ENCODE results near the gene C4A.
A peak's percentile ranks its signal among the peaks of the same experiment; 100 is the strongest.

C4A gene

DNA sequence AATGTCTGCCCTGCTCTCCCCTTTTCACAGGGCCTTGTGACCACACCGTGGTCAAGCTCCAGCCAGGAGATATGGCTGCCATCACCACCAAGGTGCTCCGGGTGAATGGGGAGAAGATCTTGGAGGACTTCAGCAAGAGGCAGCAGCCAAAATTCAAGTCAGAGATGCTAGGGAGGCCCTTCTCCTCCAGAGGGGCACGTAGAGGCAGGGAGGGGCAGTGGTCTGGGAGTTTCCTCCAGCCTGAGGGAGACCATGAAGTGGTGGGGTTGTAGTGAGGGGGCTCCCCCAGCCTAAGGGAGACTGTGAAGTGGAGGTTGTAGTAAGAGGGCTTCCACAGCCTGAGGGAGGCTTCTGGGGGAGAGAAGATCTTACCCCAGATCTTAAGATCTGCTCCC, 13.9 kb upstream of the C4A start:
- TF ChIP-seq, protein P1, sequence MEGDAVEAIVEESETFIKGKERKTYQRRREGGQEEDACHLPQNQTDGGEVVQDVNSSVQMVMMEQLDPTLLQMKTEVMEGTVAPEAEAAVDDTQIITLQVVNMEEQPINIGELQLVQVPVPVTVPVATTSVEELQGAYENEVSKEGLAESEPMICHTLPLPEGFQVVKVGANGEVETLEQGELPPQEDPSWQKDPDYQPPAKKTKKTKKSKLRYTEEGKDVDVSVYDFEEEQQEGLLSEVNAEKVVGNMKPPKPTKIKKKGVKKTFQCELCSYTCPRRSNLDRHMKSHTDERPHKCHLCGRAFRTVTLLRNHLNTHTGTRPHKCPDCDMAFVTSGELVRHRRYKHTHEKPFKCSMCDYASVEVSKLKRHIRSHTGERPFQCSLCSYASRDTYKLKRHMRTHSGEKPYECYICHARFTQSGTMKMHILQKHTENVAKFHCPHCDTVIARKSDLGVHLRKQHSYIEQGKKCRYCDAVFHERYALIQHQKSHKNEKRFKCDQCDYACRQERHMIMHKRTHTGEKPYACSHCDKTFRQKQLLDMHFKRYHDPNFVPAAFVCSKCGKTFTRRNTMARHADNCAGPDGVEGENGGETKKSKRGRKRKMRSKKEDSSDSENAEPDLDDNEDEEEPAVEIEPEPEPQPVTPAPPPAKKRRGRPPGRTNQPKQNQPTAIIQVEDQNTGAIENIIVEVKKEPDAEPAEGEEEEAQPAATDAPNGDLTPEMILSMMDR (conservative IDR thresholded peaks at IDR 0.05; ENCODE audit: control insufficient read depth, insufficient read depth, low read depth, low read length), result no peak
- no peak overlapping the region for H3K4me3 ChIP-seq (ENCODE audit: control insufficient read depth, low read depth, low read length)
- DNase-seq (ENCODE audit: low read depth), result no peak

DNA sequence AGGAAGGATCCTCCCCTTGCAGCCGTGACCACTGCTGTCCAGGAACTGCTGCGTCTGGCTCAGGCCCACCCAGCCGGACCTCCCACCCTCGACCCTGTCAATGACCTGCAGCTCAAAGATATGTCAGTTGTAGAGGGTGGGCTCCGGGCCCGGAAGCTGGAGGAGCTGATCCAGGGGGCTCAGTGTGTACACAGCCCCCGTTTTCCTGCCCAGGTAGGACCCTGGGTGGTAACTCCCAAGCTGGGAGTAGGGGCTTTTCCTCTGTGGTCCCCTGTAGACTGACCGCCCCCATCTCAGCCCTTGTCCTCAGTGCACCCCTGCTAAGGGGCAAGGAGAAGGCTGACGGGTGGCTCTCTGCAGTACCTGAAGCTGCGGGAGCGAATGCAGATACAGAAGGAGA, 13.5 kb upstream of the C4A start:
- DNase-seq (ENCODE audit: low read depth), result no peak
- no peak overlapping the region for H3K4me3 ChIP-seq (ENCODE audit: control insufficient read depth, low read depth, low read length)
- TF ChIP-seq, protein P1 (conservative IDR thresholded peaks at IDR 0.05; ENCODE audit: control insufficient read depth, insufficient read depth, low read depth, low read length), result no peak

DNA sequence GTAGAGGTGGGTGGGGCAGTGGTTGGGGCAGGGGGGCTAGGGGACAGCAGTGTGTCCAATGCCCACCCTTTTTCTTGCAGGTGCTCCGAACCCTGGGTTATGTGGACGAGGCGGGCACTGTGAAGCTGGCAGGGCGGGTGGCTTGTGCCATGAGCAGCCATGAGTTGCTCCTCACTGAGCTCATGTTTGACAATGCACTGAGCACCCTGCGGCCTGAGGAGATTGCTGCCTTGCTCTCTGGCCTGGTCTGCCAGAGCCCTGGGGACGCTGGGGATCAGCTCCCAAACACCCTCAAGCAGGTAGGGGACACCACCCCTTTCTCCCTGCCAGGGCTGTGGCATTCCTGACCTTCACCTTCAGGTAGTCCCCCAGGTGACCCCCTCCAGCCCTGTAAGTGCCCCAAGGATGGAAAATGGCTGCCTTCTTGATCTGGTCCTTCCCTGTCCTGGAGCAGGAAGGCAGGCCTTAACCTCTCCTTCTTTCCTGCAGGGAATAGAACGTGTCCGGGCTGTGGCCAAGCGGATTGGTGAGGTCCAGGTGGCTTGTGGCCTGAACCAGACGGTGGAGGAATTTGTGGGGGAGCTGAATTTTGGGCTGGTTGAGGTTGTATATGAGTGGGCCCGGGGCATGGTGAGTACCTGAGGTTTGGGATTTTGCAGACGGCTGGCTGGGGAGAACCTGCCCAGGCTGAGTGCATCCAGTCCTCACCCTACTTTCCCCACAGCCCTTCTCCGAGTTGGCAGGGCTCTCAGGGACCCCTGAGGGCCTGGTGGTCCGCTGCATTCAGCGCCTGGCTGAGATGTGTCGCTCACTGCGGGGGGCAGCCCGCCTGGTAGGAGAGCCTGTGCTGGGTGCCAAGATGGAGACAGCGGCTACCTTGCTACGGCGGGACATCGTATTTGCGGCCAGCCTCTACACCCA, 12.8 kb upstream of the C4A start:
- TF ChIP-seq, protein P1 (conservative IDR thresholded peaks at IDR 0.05; ENCODE audit: control insufficient read depth, insufficient read depth, low read depth, low read length), result no peak
- no peak for DNase-seq (ENCODE audit: low read depth)
- H3K4me3 ChIP-seq (ENCODE audit: control insufficient read depth, low read depth, low read length), result no peak overlapping the region

DNA sequence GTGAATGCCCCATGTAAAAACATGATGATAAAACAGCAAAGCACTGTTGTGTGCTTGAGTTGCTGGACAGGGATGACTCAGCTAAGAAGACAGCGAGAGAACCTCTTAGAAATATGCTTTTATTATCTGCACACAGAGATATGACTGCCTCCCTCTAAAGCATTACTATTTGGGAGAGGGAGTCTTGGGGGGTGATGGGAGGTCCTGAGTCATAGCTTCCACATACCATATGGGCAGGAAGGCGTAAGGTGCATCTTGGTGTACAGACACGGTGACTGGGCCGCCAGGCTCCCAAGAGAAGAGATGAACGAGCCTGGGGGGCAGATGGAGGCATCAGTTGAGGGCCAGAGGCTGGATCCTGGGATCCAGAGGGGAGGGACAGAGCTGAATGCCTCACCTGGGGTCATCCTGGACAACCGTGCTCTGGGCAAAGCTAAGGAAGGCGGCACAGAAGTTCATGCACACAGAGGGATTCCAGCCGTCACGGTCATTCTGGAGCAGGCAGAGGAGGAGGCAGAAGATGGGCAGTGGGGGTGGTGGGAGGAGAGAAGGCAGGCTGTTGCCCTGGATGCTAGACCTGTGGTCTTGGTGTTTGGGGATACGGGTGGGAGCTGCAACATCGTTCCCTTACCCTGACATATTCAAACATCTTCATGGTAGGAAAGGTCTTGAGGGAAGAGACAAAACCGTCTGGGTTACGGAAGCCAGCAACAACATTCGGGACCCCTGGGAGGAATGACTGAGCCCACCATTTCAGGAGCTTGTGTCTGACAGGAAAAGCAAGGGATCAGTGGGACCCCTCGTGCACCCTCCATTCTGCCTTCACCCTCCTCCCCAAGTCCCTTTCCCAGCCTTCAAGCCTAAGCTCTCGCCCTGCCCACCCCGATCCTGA, 11.9 kb upstream of the C4A start:
- TF ChIP-seq, protein P1 (conservative IDR thresholded peaks at IDR 0.05; ENCODE audit: control insufficient read depth, insufficient read depth, low read depth, low read length), result no peak
- peak overlapping the region; percentile 93 for H3K4me3 ChIP-seq (ENCODE audit: control insufficient read depth, low read depth, low read length)
- peak; percentile 43 for DNase-seq (ENCODE audit: low read depth)

DNA sequence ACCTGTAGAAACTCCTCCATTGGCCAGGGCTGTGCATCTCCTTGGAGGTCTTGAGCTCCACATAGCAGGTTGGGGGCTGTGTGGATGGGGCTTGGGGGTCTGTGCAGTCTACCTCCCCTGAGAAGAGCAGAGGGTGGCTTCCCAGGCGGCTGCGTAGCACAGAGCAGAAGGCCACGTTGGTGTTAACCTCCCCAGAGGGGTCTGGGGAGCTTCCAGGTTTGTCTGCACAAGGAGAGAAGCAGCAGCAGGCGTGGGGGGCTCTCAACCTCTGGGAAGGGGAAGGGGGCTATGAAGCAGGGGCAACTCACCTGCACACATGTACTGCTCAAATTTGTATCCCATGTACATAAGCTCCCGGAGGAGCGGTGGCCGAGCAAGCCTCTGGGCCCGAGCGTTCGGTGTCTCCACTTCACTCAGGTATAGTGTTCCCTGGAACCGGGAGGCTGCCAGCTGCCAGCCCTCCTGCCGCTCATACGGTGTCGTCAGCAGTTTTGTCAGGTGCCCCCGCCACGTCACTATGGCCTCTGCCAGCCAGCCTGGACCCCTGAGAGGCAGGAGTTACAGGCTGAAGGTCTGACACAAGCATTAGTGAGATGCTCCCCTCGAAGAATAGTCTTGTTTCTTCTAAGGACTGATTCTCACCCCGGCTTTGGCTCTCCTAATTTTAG, 11.1 kb upstream of the C4A start:
- no peak for DNase-seq (ENCODE audit: low read depth)
- peak overlapping the region; percentile 93 for H3K4me3 ChIP-seq (ENCODE audit: control insufficient read depth, low read depth, low read length)
- TF ChIP-seq, protein P1 (conservative IDR thresholded peaks at IDR 0.05; ENCODE audit: control insufficient read depth, insufficient read depth, low read depth, low read length), result no peak

DNA sequence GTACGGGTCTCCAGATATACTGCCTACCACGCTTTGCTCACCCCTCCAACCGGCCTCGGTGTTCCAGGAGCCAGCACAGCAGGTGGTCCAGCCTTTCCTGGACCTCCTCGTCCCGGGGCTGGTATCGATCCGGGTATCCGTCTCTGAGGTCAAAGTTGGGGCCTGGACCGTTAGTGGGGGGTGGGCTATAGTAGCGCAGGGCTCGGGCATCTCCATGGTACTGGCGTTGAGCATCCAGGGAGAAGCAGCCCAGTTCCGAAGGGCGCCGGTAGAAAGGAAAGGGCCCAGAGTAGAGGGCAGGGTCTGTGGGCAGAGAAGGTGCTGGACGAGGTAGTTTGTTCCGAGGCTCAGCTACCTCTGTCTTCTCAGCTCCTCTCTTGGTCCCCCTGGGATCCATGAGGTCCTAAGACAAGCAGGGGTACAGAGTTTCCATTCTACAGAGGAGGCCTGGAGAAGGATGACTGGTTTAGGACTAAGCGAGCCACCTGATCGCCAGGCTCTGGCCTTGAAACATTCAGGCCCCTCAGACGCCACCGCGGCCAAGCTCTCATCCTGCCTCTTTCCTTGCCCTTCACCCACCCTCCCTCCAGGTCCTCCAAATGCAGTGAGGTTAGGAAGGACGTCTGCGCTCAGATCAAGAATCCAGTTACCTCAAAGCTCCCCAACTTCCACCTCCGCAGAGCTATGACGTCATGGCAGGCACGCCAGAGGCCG, 10.4 kb upstream of the C4A start:
- TF ChIP-seq, protein P1 (conservative IDR thresholded peaks at IDR 0.05; ENCODE audit: control insufficient read depth, insufficient read depth, low read depth, low read length), result no peak
- no peak for DNase-seq (ENCODE audit: low read depth)
- peak overlapping the region; percentile 93 for H3K4me3 ChIP-seq (ENCODE audit: control insufficient read depth, low read depth, low read length)

Measured in fibroblast of mammary gland (primary cell).